Measurements from ENCODE around the gene PXYLP1. TPM values are rescaled to one million over a fixed set of nuclear protein-coding genes. Genes with fewer than 3 reads are reported as not detected.
"Not testable (repeated sequence)": the region's sequence is repeated elsewhere in the genome, so short reads cannot be mapped to it uniquely, and the experiment has no call there.

PXYLP1 gene
- total and polyA plus RNA-seq, 10 of the 15 experiments (the other 5 are each of a cell fraction or from before 2014, with no cell fraction given) = 0.06 to 1.7 (median 0.35) TPM

GRCh38 chr3:141314415-141314814 is 82.8 kb downstream of the PXYLP1 start:
- CTCF ChIA-PET = interaction anchor here (1.1 to 20.6 kb wide), 8 partner anchors 10 to 143 kb away, joined by 3 to 642 read pairs (median 32); no protein-coding TSS in a partner anchor
- H2AFZ ChIP-seq (ENCODE audit: control insufficient read depth, low read depth, low read length); BruUV-seq (replicated peaks); H3K4me2 ChIP-seq (ENCODE audit: control insufficient read depth, insufficient read depth); H3K27me3 ChIP-seq (replicated peaks in 1 of 2; ENCODE audit: control insufficient read depth in 2 of 2, insufficient read depth in 2 of 2, low read length in 1 of 2); ATAC-seq; FAIRE-seq; H3K9ac ChIP-seq (ENCODE audit: control insufficient read depth, insufficient read depth, low read length); H3K36me3 ChIP-seq (ENCODE audit: control insufficient read depth in 2 of 2, insufficient read depth in 2 of 2, low read length in 1 of 2); H3K9me3 ChIP-seq (replicated peaks; ENCODE audit: control insufficient read depth, insufficient read depth, low read length); intact Hi-C loops (cut with micrococcal nuclease; ENCODE audit: unreplicated experiment); in situ Hi-C loops (cut with MboI); DNase-seq (ENCODE audit: low read depth, low spot score); H3K27ac ChIP-seq (ENCODE audit: control insufficient read depth, insufficient read depth); H4K20me1 ChIP-seq (ENCODE audit: control insufficient read depth, insufficient read depth); H3K4me3 ChIP-seq: not testable (repeated sequence)
- SMC1A ChIA-PET (ENCODE audit: uncharacterized antibody, unreplicated experiment) = interaction anchor here (0.9 to 17.9 kb wide), 13 partner anchors 8 to 247 kb away, joined by 3 to 405 read pairs (median 6); no protein-coding TSS in a partner anchor
- POLR2A ChIA-PET = interaction anchor here (0.6 to 5.6 kb wide), 9 partner anchors 8 to 1226 kb away, joined by 4 to 33 read pairs (median 6); no protein-coding TSS in a partner anchor
- H3K4me1 ChIP-seq (ENCODE audit: control insufficient read depth, insufficient read depth, low read length) = peaks cover 13% of the 10 kb centered on the region
- RAD21 ChIA-PET (ENCODE audit: unreplicated experiment) = interaction anchor here (0.6 to 6.6 kb wide), 11 partner anchors 11 to 140 kb away, joined by 3 to 151 read pairs (median 5); no protein-coding TSS in a partner anchor
- H3K79me2 ChIP-seq (ENCODE audit: control insufficient read depth, insufficient read depth, low read length) = peaks cover 12% of the 10 kb centered on the region
- WGBS (ENCODE audit: insufficient coverage, insufficient replicate concordance, low lambda C conversion rate, missing lambda C conversion rate) = 96% methylated on average over 4 of the region's 4 CpGs

GRCh38 chr3:141316851-141317250 is 85.2 kb downstream of the PXYLP1 start:
- FAIRE-seq = no peak
- RAD21 ChIA-PET (ENCODE audit: unreplicated experiment) = interaction anchor here (1.2 to 6.6 kb wide), 3 partner anchors 11 to 138 kb away, joined by 3 to 151 read pairs (median 119); no protein-coding TSS in a partner anchor
- WGBS (ENCODE audit: insufficient coverage, insufficient replicate concordance, low lambda C conversion rate, missing lambda C conversion rate) = 90% methylated on average over 1 of the region's 1 CpG
- Histone ChIP-seq H3K27ac (ENCODE audit: control insufficient read depth, insufficient read depth) (no peak overlapping the region), H3K9me3 (replicated peaks; ENCODE audit: control insufficient read depth, insufficient read depth, low read length) (peaks cover 1% of the 10 kb centered on the region; the same call in 2 of the 3 replicates), H3K27me3 (replicated peaks in 1 of 2; ENCODE audit: control insufficient read depth in 2 of 2, insufficient read depth in 2 of 2, low read length in 1 of 2) (no peaks in the 10 kb centered on the region), H4K20me1 (ENCODE audit: control insufficient read depth, insufficient read depth) (no peaks in the 10 kb centered on the region), H3K79me2 (ENCODE audit: control insufficient read depth, insufficient read depth, low read length) (no peaks in the 10 kb centered on the region), H3K36me3 (ENCODE audit: control insufficient read depth in 2 of 2, insufficient read depth in 2 of 2, low read length in 1 of 2) (no peaks in the 10 kb centered on the region), H3K4me3 (no peak overlapping the region), H3K4me1 (ENCODE audit: control insufficient read depth, insufficient read depth, low read length) (peaks cover 15% of the 10 kb centered on the region; the same call in 1 of the 2 replicates), H3K4me2 (ENCODE audit: control insufficient read depth, insufficient read depth) (no peak overlapping the region), H2AFZ (ENCODE audit: control insufficient read depth, low read depth, low read length) (no peak overlapping the region), H3K9ac (ENCODE audit: control insufficient read depth, insufficient read depth, low read length) (no peak overlapping the region)
- POLR2A ChIA-PET = interaction anchor here (0.7 to 1.4 kb wide), 2 partner anchors 108 to 130 kb away, joined by 3 read pairs; no protein-coding TSS in a partner anchor
- ATAC-seq = no peak
- intact Hi-C loops (cut with micrococcal nuclease; ENCODE audit: unreplicated experiment) = no loop called here
- SMC1A ChIA-PET (ENCODE audit: uncharacterized antibody, unreplicated experiment) = interaction anchor here (1.2 to 17.9 kb wide), 7 partner anchors 8 to 244 kb away, joined by 4 to 405 read pairs (median 98); no protein-coding TSS in a partner anchor
- no peak for TF ChIP-seq NR2F1 (conservative IDR thresholded peaks at IDR 0.05)
- TF ChIP-seq ZBTB33 (IDR thresholded peaks at IDR 0.05) = no peak
- TF ChIP-seq LARP7 (IDR thresholded peaks at IDR 0.05) = no peak
- in situ Hi-C loops (cut with MboI) = no loop called here
- no peak for DNase-seq (ENCODE audit: low read depth, low spot score)
- CTCF ChIA-PET = interaction anchor here (1.0 to 20.6 kb wide), 5 partner anchors 10 to 140 kb away, joined by 4 to 642 read pairs (median 54); no protein-coding TSS in a partner anchor
- BruUV-seq (replicated peaks) = no TSS peak

Data from GM12878 (cell line).